Testis (tissue), 3 donors: ENCODE results near the gene MEGF11. TPM values are rescaled to one million over a fixed set of nuclear protein-coding genes. Genes with fewer than 3 reads are reported as not detected.

Experiments used
- DNase-seq: peaks from one replicate; pipeline ENCODE4 v3.0.0-alpha.2; 2019
- H3K27ac ChIP-seq, 2 donors: fragments of 200-600 bp; sonication (generic); one replicate each; pipeline ENCODE4 v1.5.1; 2019
- H3K27me3 ChIP-seq: fragments of 200-600 bp; sonication (generic); one replicate; pipeline ENCODE4 v1.5.1; 2019
- H3K36me3 ChIP-seq: fragments of 200-600 bp; sonication (generic); one replicate; pipeline ENCODE4 v1.5.1; 2017; ENCODE audit warnings: low read depth; ENCODE audit errors: missing control alignments
- H3K4me1 ChIP-seq: fragments of 200-600 bp; sonication (generic); one replicate; pipeline ENCODE4 v1.5.1; 2019
- H3K4me3 ChIP-seq, 2 donors: fragments of 200-600 bp; sonication (generic); one replicate each; pipeline ENCODE4 v1.5.1; 2017 to 2019
- H3K9me3 ChIP-seq: fragments of 200-600 bp; sonication (generic); one replicate; pipeline ENCODE4 v1.5.1; 2017
- POLR2A ChIP-seq: fragments of 450-650 bp; IDR thresholded peaks from one replicate; pipeline ENCODE4 v1.6.1; 2017; ENCODE audit warnings: antibody characterized with exemption, mild to moderate bottlenecking, moderate library complexity
- WGBS, 2 donors: methylation state at CpG; one replicate each; pipeline ENCODE4 v1.1.5; 2018; 5-methylcytosine and 5-hydroxymethylcytosine counted together
- intact Hi-C: fragments of 100-400 bp; cut with DNase I; formaldehyde crosslinking; loops from one replicate; pipeline ENCODE4 v1.15.1; 2023; ENCODE audit warnings: low total_unique reads
- polyA plus RNA-seq: library from polyadenylated mRNA; stranded (reverse); fragments of 350-450 nt; fragmentation: Illumina TruSeq; extraction: RNeasy Lipid Tissue Mini Kit (QIAGEN cat#74804); gene quantifications from one replicate; pipeline ENCODE4 v1.2.3, GENCODE V29; 2014; ENCODE audit warnings: low read depth, low replicate concordance; ENCODE audit not compliant: insufficient read depth
- total RNA-seq, 2 donors: library from RNA; depleted of rRNA; stranded (reverse); fragments of >200 nt; gene quantifications; one replicate each; pipeline ENCODE4 v1.2.3, GENCODE V29; 2016
- TF ChIP-seq, protein P1 (sequence below), 3 experiments: fragments of 450-650 bp in 2 of 3; fragments of 200-600 bp in 1 of 3; sonication (generic) in 1 of 3; IDR thresholded peaks; one replicate each; pipeline ENCODE4 v1.5.1; 2016 to 2019; ENCODE audit warnings: antibody characterized with exemption in 3 of 3, mild to moderate bottlenecking in 2 of 3, moderate library complexity in 1 of 3

The MEGF11 gene
- total and polyA plus RNA-seq, 3 donors from 2014 or later: 4.5 to 18.7 (median 8.6) TPM

DNA sequence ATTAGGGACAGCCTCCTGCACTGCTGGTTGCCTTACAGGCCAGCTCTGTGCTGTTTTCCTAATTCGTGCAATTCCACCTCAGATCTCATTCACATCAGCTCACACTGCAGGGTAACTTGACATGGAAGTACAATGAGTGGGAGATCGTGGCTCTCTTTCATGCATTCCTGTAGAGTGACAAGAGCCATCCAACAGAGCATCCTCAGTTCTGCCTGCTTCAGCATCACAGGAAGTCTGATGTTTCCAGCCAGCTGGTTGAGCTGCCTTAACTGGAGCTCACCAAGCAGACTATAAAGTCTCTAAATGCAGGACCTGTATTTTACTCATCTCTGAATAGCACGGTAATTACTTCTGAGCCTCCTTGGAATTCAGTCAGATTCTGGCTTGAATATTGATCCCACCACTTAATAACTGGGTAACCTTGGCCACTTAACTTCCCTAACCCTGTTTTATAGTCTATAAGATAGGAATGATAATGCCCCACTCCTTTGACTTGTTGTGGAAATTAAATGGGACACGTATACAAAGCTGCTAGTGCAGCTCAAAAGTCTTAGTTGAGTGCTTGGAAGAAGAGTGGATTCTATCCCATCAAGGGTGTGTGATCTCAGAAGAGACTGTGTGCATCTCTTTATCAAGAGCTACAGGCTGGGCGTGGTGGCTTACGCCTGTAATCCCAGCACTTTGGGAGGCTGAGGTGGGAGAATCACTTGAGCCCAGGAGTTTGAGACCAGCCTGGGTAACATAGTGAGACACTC is 38.4 kb upstream of the MEGF11 start:
- TF ChIP-seq, protein P1, sequence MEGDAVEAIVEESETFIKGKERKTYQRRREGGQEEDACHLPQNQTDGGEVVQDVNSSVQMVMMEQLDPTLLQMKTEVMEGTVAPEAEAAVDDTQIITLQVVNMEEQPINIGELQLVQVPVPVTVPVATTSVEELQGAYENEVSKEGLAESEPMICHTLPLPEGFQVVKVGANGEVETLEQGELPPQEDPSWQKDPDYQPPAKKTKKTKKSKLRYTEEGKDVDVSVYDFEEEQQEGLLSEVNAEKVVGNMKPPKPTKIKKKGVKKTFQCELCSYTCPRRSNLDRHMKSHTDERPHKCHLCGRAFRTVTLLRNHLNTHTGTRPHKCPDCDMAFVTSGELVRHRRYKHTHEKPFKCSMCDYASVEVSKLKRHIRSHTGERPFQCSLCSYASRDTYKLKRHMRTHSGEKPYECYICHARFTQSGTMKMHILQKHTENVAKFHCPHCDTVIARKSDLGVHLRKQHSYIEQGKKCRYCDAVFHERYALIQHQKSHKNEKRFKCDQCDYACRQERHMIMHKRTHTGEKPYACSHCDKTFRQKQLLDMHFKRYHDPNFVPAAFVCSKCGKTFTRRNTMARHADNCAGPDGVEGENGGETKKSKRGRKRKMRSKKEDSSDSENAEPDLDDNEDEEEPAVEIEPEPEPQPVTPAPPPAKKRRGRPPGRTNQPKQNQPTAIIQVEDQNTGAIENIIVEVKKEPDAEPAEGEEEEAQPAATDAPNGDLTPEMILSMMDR (IDR thresholded peaks at IDR 0.05): no peak
- no peak for TF ChIP-seq POLR2A
- no peaks in the 10 kb centered on the region for H3K9me3 ChIP-seq
- no peak for DNase-seq
- no peaks in the 10 kb centered on the region for H3K27me3 ChIP-seq
- intact Hi-C loops: no loop called here
- H3K4me3 ChIP-seq: no peak overlapping the region
- H3K27ac ChIP-seq: peak overlapping the region in 1 of 2 donors; percentile 95
- 54% methylated on average over 6 of the region's 6 CpGs for WGBS, 2 donors
- no peaks in the 10 kb centered on the region for H3K36me3 ChIP-seq
- peaks cover 19% of the 10 kb centered on the region for H3K4me1 ChIP-seq

DNA sequence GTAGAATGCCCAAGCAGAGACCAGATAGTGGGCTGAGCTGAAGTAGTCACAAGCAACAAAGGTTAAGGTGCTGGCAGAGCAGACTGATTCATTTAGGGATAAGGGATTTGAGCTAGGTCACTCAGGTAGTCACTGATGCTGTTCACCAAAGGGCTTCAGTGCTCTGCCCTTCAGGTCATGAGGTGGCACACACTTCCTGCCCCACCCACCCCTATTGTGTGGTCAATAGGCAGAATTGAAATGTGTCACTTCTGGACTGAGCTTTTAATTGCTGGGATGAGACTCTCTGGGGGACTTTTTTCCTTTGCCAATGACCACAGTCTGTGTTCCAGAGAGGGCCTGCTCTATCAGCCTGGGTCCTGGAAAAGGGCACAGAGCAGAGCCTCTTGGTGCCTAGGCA is 37.0 kb upstream of the MEGF11 start:
- Histone ChIP-seq H3K27me3 (no peaks in the 10 kb centered on the region), H3K4me1 (peaks cover 15% of the 10 kb centered on the region), H3K9me3 (no peaks in the 10 kb centered on the region), H3K36me3 (no peaks in the 10 kb centered on the region), H3K4me3 (no peak overlapping the region), H3K27ac (no peak overlapping the region)
- DNase-seq: no peak
- intact Hi-C loops: no loop called here
- TF ChIP-seq, protein P1 (IDR thresholded peaks at IDR 0.05): no peak
- no peak for TF ChIP-seq POLR2A

DNA sequence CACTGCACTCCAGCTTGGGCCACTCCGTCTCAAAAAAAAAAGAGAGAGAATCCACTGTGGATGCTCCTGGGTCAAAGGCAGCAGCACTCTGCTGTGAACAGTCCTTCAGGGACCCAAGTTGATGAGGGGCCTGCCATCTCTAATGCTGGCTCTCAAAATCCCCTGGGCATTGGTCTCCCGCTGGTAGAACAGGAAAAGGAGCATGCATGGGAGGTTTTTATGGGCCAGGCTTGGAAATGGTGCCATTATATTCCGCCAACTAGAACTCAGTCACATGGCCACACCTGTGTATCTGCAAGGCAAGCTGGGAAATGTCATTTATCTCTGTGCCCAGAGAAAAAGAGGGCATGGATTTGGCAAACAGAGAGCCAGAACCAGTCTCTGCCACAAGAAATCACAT is 36.5 kb upstream of the MEGF11 start:
- 87 to 98% methylated on average over 3 of the region's 3 CpGs for WGBS, 2 donors
- Histone ChIP-seq H3K4me1 (peaks cover 10% of the 10 kb centered on the region), H3K4me3 (no peak overlapping the region), H3K36me3 (no peaks in the 10 kb centered on the region), H3K27ac (no peak overlapping the region), H3K9me3 (no peaks in the 10 kb centered on the region), H3K27me3 (no peaks in the 10 kb centered on the region)
- TF ChIP-seq, protein P1 (IDR thresholded peaks at IDR 0.05): no peak
- no peak for TF ChIP-seq POLR2A
- intact Hi-C loops: no loop called here
- no peak for DNase-seq

DNA sequence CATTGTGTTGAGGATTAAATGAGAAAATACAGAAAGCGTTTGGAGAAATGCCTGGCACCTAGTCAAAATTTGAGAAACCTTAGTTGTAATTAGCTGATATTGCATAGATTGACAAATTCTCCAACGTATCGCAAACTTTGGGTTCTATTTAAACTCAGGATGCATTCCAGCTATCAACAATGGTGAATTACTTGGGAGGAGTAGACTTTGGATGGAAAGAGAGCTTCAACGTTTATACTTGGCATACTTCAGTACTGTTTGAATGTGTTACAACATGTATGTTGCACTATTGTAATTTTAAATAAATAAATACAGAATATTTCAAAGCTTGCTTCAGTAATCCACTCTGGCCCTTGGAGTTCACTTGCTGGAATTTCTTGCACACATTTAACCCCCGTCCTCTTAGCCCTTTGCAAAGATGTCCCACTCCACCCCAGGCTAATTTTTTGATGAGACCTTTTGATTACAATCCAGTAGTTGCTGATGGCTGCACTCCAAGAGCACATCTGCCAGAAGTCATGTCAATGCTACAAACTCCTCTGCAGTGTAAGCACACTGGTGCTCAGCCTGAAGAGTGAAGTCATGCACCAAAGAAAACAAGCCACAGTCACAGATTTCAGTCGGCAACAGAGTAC is 35.1 kb upstream of the MEGF11 start:
- 81 to 84% methylated on average over 6 of the region's 6 CpGs for WGBS, 2 donors
- Histone ChIP-seq H3K4me1 (peaks cover 3% of the 10 kb centered on the region), H3K9me3 (no peaks in the 10 kb centered on the region), H3K4me3 (no peak overlapping the region), H3K27me3 (no peaks in the 10 kb centered on the region), H3K36me3 (no peaks in the 10 kb centered on the region), H3K27ac (no peak overlapping the region)
- no peak for DNase-seq
- intact Hi-C loops: loop anchor here (10.0 kb wide), 1 partner anchor 304 kb away; no protein-coding TSS in a partner anchor
- TF ChIP-seq POLR2A: no peak
- TF ChIP-seq, protein P1 (IDR thresholded peaks at IDR 0.05): no peak
